TTC549 (cell line): ENCODE data around the gene PRR12.
"Not testable (repeated sequence)": the region's sequence is repeated elsewhere in the genome, so short reads cannot be mapped to it uniquely, and the experiment has no call there.

ENCODE experiments used
- FAIRE-seq: peaks from 2 replicates; lab custom pipeline; 2012; peaks lifted over from hg19 to GRCh38; lab: Jason Lieb, UNC

PRR12 gene

GRCh38 chr19:49624967-49625910 lies 34.3 kb downstream of the PRR12 start:
- FAIRE-seq: no peak

GRCh38 chr19:49626226-49626625 lies 35.2 kb downstream of the PRR12 start:
- FAIRE-seq: no peak

- no peak for FAIRE-seq
Measured at GRCh38 chr19:49629659-49630058, 38.7 kb downstream of the PRR12 start.

- FAIRE-seq: no peak
Measured at GRCh38 chr19:49631014-49631588, 40.1 kb downstream of the PRR12 start.

GRCh38 chr19:49631610-49632192 lies 40.7 kb downstream of the PRR12 start:
- no peak for FAIRE-seq

GRCh38 chr19:49632576-49632975 lies 41.6 kb downstream of the PRR12 start:
- FAIRE-seq: no peak

- not testable (repeated sequence) for FAIRE-seq
Measured at GRCh38 chr19:49633273-49633672, 42.3 kb downstream of the PRR12 start.

- FAIRE-seq: no peak
Measured at GRCh38 chr19:49635530-49636232, 44.7 kb downstream of the PRR12 start.

GRCh38 chr19:49636233-49636932 lies 45.4 kb downstream of the PRR12 start:
- no peak for FAIRE-seq

GRCh38 chr19:49637821-49638738 lies 47.1 kb downstream of the PRR12 start:
- FAIRE-seq: no peak

- FAIRE-seq: no peak
Measured at GRCh38 chr19:49639401-49640112, 48.6 kb downstream of the PRR12 start.

GRCh38 chr19:49640113-49640898 lies 49.3 kb downstream of the PRR12 start, which contains the start of gene RRAS:
TSS of gene RRAS (minus strand) at chr19:49640143. CDS start at chr19:49640098, 45 bp downstream.
- FAIRE-seq: peak; percentile 98

- FAIRE-seq: peak; percentile 87
Measured at GRCh38 chr19:49641688-49642491, 50.9 kb downstream of the PRR12 start, which contains the start of gene SCAF1. TSS of gene SCAF1 (plus strand) at chr19:49642209. CDS start at chr19:49645027, 2,818 bp downstream.

GRCh38 chr19:49642492-49643035 lies 51.6 kb downstream of the PRR12 start:
- no peak for FAIRE-seq

GRCh38 chr19:49643466-49643865 lies 52.5 kb downstream of the PRR12 start:
- FAIRE-seq: no peak

- no peak for FAIRE-seq
Measured at GRCh38 chr19:49645592-49645991, 54.6 kb downstream of the PRR12 start.

GRCh38 chr19:49645995-49646394 lies 55.0 kb downstream of the PRR12 start:
- FAIRE-seq: no peak

GRCh38 chr19:49646586-49646985 lies 55.6 kb downstream of the PRR12 start:
- FAIRE-seq: no peak
